HCT116 (cell line): ENCODE measurements around the gene GPRC5D. TPM values are rescaled to one million over a fixed set of nuclear protein-coding genes. Genes with fewer than 3 reads are reported as not detected.

Experiments used
- ATAC-seq: fragments of 200-7000 bp; cut with Tn5 transposase; 2 replicates; pipeline ENCODE4 v1.9.1; 2020; ENCODE audit warnings: mild to moderate bottlenecking, moderate library complexity
- BruUV-seq: library from RNA; stranded (reverse); fragments of 400-500 nt; replicated peaks from 2 replicates; lab custom pipeline; 2021; lab: Mats Ljungman, UMichigan
- CTCF ChIA-PET: fragments of 300-600 bp; sonication (Branson Sonifier 250); formaldehyde crosslinking; loops from one replicate; lab custom pipeline; 2021; ENCODE audit warnings: antibody characterized with exemption; lab: Charles Lee
- POLR2A ChIA-PET: fragments of 300-600, 350-600 bp; sonication (Branson Sonifier 250); formaldehyde crosslinking; loops from one replicate; lab custom pipeline; 2021; ENCODE audit warnings: antibody characterized with exemption; lab: Charles Lee
- RAD21 ChIA-PET, 2 experiments: fragments of 300-600 bp; sonication (Branson Sonifier 250); formaldehyde crosslinking; loops; one replicate each; lab custom pipeline; 2023; ENCODE audit warnings: low total read pairs in 2 of 2; ENCODE audit not compliant: uncharacterized antibody in 2 of 2, unreplicated experiment in 2 of 2, low non-redundant PET in 1 of 2; lab: Charles Lee
- DNase-seq: peaks from one replicate; pipeline ENCODE4 v3.0.0-alpha.2; 2010; ENCODE audit warnings: low read depth, low spot score
- H2AFZ ChIP-seq: fragments of 200-600 bp; shearing (Covaris generic), sonication (generic); 2 replicates; pipeline ENCODE4 v1.6.1; 2017; ENCODE audit warnings: low read depth, mixed run types, mixed read lengths, antibody characterized with exemption, low read length; ENCODE audit not compliant: poor library complexity, severe bottlenecking
- H3K27ac ChIP-seq: 2 replicates; pipeline ENCODE4 v1.5.1; 2012; ENCODE audit warnings: low read depth, low read length
- H3K27me3 ChIP-seq: fragments of 200-600 bp; sonication (generic); 2 replicates; pipeline ENCODE4 v1.6.1; 2016; ENCODE audit warnings: mixed run types, low read length, mixed read lengths; ENCODE audit not compliant: insufficient read depth
- H3K36me3 ChIP-seq, 2 experiments: fragments of 200-500 bp in 1 of 2; fragments of 200-600 bp in 1 of 2; sonication (Bioruptor generic) in 1 of 2; sonication (generic) in 1 of 2; 2 replicates each; pipeline versions ENCODE4 v1.5.1 to v1.6.1; 2014 to 2016; ENCODE audit warnings: low read length in 2 of 2, inconsistent platforms in 1 of 2, mixed read lengths in 1 of 2, mixed run types in 1 of 2; ENCODE audit not compliant: insufficient read depth in 2 of 2, control insufficient read depth in 1 of 2
- H3K4me1 ChIP-seq, 2 experiments: fragments of 200-600 bp in 1 of 2; sonication (generic) in 1 of 2; 2 replicates each; pipeline versions ENCODE4 v1.5.1 to v1.6.1; 2012 to 2017; ENCODE audit warnings: low read length in 2 of 2, inconsistent platforms in 1 of 2, mild to moderate bottlenecking in 1 of 2, mixed read lengths in 1 of 2, mixed run types in 1 of 2, moderate library complexity in 1 of 2; ENCODE audit not compliant: insufficient read depth in 2 of 2, control insufficient read depth in 1 of 2
- H3K4me2 ChIP-seq: fragments of 200-600 bp; sonication (generic); 2 replicates; pipeline ENCODE4 v1.6.1; 2017; ENCODE audit warnings: mixed run types, low read length, mixed read lengths
- H3K4me3 ChIP-seq, 2 experiments: fragments of 200-600 bp in 1 of 2; sonication (generic) in 1 of 2; replicated peaks in 1 of 2; 2 replicates each; pipeline ENCODE4 v1.5.1; 2011 to 2016; ENCODE audit warnings: low read length in 2 of 2, control low read depth in 1 of 2, low read depth in 1 of 2, mild to moderate bottlenecking in 1 of 2, mixed read lengths in 1 of 2, mixed run types in 1 of 2
- H3K79me2 ChIP-seq: fragments of 200-600 bp; sonication (generic); 2 replicates; pipeline ENCODE4 v1.6.1; 2017; ENCODE audit warnings: mild to moderate bottlenecking, mixed run types, low read length, moderate library complexity, mixed read lengths; ENCODE audit not compliant: insufficient read depth
- H3K9ac ChIP-seq: fragments of 200-600 bp; sonication (generic); 2 replicates; pipeline ENCODE4 v1.6.1; 2016; ENCODE audit warnings: low read length, mixed read lengths
- H3K9me2 ChIP-seq: fragments of 200-600 bp; sonication (generic), shearing (Covaris generic); 2 replicates; pipeline ENCODE4 v1.6.1; 2017; ENCODE audit warnings: mixed run types, mild to moderate bottlenecking, moderate library complexity; ENCODE audit not compliant: insufficient read depth
- H3K9me3 ChIP-seq, 2 experiments: fragments of 200-500 bp in 1 of 2; fragments of 200-600 bp in 1 of 2; sonication (Bioruptor generic) in 1 of 2; sonication (generic) in 1 of 2; 2 replicates each; pipeline ENCODE4 v1.6.1; 2014 to 2017; ENCODE audit warnings: low read length in 2 of 2, mixed read lengths in 2 of 2, inconsistent platforms in 1 of 2, low read depth in 1 of 2, mild to moderate bottlenecking in 1 of 2, mixed run types in 1 of 2, moderate library complexity in 1 of 2; ENCODE audit not compliant: control insufficient read depth in 1 of 2, insufficient read depth in 1 of 2
- H4K20me1 ChIP-seq: fragments of 200-600 bp; sonication (generic), shearing (Covaris generic); 2 replicates; pipeline ENCODE4 v1.6.1; 2017; ENCODE audit warnings: mixed run types, mild to moderate bottlenecking, moderate library complexity; ENCODE audit not compliant: insufficient read depth
- CEBPB ChIP-seq: IDR thresholded peaks from 2 replicates; pipeline ENCODE4 v1.6.1; 2012; ENCODE audit warnings: low read depth
- ELF1 ChIP-seq: IDR thresholded peaks from 2 replicates; pipeline ENCODE4 v1.6.1; 2012; ENCODE audit warnings: low read depth, borderline replicate concordance
- EZH2 ChIP-seq: fragments of 200-600 bp; sonication (generic); IDR thresholded peaks from 2 replicates; pipeline ENCODE4 v1.6.1; 2017; ENCODE audit warnings: antibody characterized with exemption, mixed run types
- FOSL1 ChIP-seq: IDR thresholded peaks from 2 replicates; pipeline ENCODE4 v1.6.1; 2012; ENCODE audit warnings: low read depth
- JUND ChIP-seq: IDR thresholded peaks from 2 replicates; pipeline ENCODE4 v1.6.1; 2012
- POLR2AphosphoS5 ChIP-seq: IDR thresholded peaks from 2 replicates; pipeline ENCODE4 v1.6.1; 2011; ENCODE audit warnings: mild to moderate bottlenecking, low read depth, low read length, moderate library complexity
- RAD21 ChIP-seq: IDR thresholded peaks from 2 replicates; pipeline ENCODE4 v1.6.1; 2012; ENCODE audit warnings: low read depth, mild to moderate bottlenecking
- SP1 ChIP-seq: IDR thresholded peaks from 2 replicates; pipeline ENCODE4 v1.6.1; 2012; ENCODE audit warnings: low read depth
- TCF7L2 ChIP-seq: IDR thresholded peaks from 2 replicates; pipeline ENCODE4 v1.7.0; 2011; ENCODE audit warnings: borderline replicate concordance, inconsistent platforms; ENCODE audit not compliant: insufficient read depth, insufficient read length; ENCODE audit errors: extremely low read depth
- YY1 ChIP-seq: IDR thresholded peaks from 2 replicates; pipeline ENCODE4 v1.6.1; 2011; ENCODE audit warnings: low read length, low read depth, moderate library complexity, mild to moderate bottlenecking; ENCODE audit not compliant: insufficient replicate concordance; ENCODE audit errors: extremely low read depth
- ZFX ChIP-seq: fragments of 450-650 bp; IDR thresholded peaks from 2 replicates; pipeline ENCODE4 v1.6.1; 2017
- intact Hi-C: fragments of 100-400 bp; cut with micrococcal nuclease; formaldehyde crosslinking; loops from 2 replicates; pipeline ENCODE4 v1.10.0; 2022
- total RNA-seq: library from RNA; stranded (reverse); gene quantifications from one replicate; pipeline ENCODE4 v1.2.1, GENCODE V29; 2021; ENCODE audit not compliant: unreplicated experiment

Gene GPRC5D
- total RNA-seq, 1 experiment from 2014 or later, result not detected

GRCh38 chr12:12903642-12904609 lies 48.0 kb downstream of the GPRC5D start (continued):
- TF ChIP-seq SP1 (peak; percentile 89), RAD21 (no peak; the same call in 1 of the 2 replicates), EZH2 (no peak), FOSL1 (peak; percentile 69; the same call in 1 of the 2 replicates), CEBPB (peak; percentile 81), ZFX (no peak)

GRCh38 chr12:12902036-12902435 lies 49.9 kb downstream of the GPRC5D start:
- Histone ChIP-seq H3K27me3 (no peaks in the 10 kb centered on the region), H4K20me1 (peaks cover 55% of the 10 kb centered on the region), H3K9ac (peak overlapping the region; percentile 47), H3K4me3 (peak overlapping the region in 1 of 2 experiments; percentile 1; a peak in 1 of 4 replicates), H3K4me2 (peak overlapping the region; percentile 65), H3K27ac (peak overlapping the region; percentile 65), H2AFZ (no peak overlapping the region), H3K9me3 (no peaks in the 10 kb centered on the region), H3K4me1 (peaks cover 80 to 96% of the 10 kb centered on the region in 2 experiments), H3K36me3 (peaks cover 3 to 47% of the 10 kb centered on the region in 2 experiments; a peak in 3 of 4 replicates), H3K9me2 (no peaks in the 10 kb centered on the region), H3K79me2 (peaks cover 100% of the 10 kb centered on the region)
- no TSS peak for BruUV-seq
- RAD21 ChIA-PET, result no interaction called here
- CTCF ChIA-PET, result interaction anchor here (0.8 kb wide), 1 partner anchor 65 kb away, joined by 3 read pairs; no protein-coding TSS in a partner anchor
- no peak for DNase-seq
- POLR2A ChIA-PET, result interaction anchor here (0.9 to 3.7 kb wide), 2 partner anchors 10 to 15 kb away, joined by 3 to 34 read pairs; partner anchors contain the start of gene GPRC5A
- no peak for TF ChIP-seq ZFX
- no peak for TF ChIP-seq POLR2AphosphoS5
- TF ChIP-seq CEBPB, result peak; percentile 81
- no peak for TF ChIP-seq TCF7L2
- no peak for TF ChIP-seq YY1
- 0 out of 2 replicates have a peak, but pooled peaks have one; percentile 14 for TF ChIP-seq FOSL1
- no peak for TF ChIP-seq ELF1
- TF ChIP-seq JUND, result peak; percentile 14
- intact Hi-C loops, result no loop called here
- ATAC-seq, result no peak
